SH-SY5Y (cell line): ENCODE data around the gene TARBP1.

Source experiments
- GATA2 ChIP-seq: IDR thresholded peaks from 2 replicates; pipeline ENCODE4 v1.6.1; 2011; ENCODE audit warnings: mild to moderate bottlenecking, low read depth, low read length
- GATA3 ChIP-seq: IDR thresholded peaks from 2 replicates; pipeline ENCODE4 v1.6.1; 2011; ENCODE audit warnings: low read depth, mild to moderate bottlenecking, low read length, moderate library complexity

DNA sequence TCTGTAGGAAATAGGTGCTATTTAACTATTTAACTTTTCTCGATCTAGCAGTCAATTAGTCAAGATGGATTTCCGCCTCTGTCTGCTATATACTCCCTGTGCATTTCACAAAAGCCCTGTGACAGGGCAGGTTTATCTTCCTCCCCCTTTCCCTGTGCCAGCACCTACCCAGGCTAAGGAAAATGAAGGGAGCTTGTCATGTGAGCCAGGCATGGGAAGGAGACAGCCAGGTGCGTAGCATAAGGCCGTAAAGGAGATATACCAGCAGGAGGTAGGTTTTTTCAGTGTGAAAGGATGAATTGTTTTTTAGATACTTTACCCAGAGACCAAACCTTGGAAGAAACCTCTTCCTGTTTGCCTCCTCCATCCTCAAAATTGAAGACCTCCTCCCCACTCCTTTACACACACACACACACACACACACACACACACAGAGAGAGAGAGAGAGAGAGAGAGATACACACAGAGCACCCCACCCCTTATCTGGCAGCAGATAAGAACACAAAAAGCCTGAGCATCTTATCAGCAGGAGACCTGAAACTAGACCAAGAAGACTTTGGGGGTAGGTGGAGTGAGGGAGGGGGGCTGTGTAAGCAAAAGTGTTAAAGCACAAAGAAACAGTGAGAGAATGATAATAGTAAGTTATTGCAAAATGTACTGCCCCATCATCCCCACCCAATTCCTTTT lies 12.0 kb upstream of the TARBP1 start:
- TF ChIP-seq GATA2: peak; percentile 36; the same call in 1 of the 2 replicates
- TF ChIP-seq GATA3: no peak
